Measurements from ENCODE around the gene SERPINA12. TPM values are rescaled to one million over a fixed set of nuclear protein-coding genes. Genes with fewer than 3 reads are reported as not detected.
A peak's percentile ranks its signal among the peaks of the same experiment; 100 is the strongest.

SERPINA12 gene
- total RNA-seq, 1 experiment from 2014 or later = not detected

- no peak overlapping the region for H2AK5ac ChIP-seq (ENCODE audit: insufficient read length, low read length)
These were observed 36.0 kb upstream of the SERPINA12 start for GRCh38 chr14:94545131-94545841.

More at GRCh38 chr14:94545131-94545841, 36.0 kb upstream of the SERPINA12 start:
- Histone ChIP-seq H3K56ac (ENCODE audit: insufficient read length, low read depth, low read length) (no peak overlapping the region), H2BK15ac (ENCODE audit: low read depth, low read length) (no peak overlapping the region), H3T11ph (ENCODE audit: low read length) (no peak overlapping the region), H3K79me2 (ENCODE audit: insufficient read depth, low read length) (no peaks in the 10 kb centered on the region), H3K4ac (ENCODE audit: low read depth, low read length) (no peak overlapping the region), H3K23me2 (ENCODE audit: insufficient read length, low read depth, low read length, poor library complexity, severe bottlenecking) (no peaks in the 10 kb centered on the region), H3K23ac (ENCODE audit: insufficient read length, low read depth, low read length) (no peak overlapping the region), H4K5ac (ENCODE audit: insufficient read length, low read depth, low read length) (no peak overlapping the region), H2AFZ (ENCODE audit: low read length) (no peak overlapping the region), H3K4me1 (ENCODE audit: insufficient read depth, low read length) (peaks cover 1% of the 10 kb centered on the region; the same call in 1 of the 2 replicates), H2BK20ac (ENCODE audit: low read depth, low read length, poor library complexity, severe bottlenecking) (no peak overlapping the region), H4K20me1 (ENCODE audit: control insufficient read depth, insufficient read depth, insufficient read length) (no peaks in the 10 kb centered on the region), H3K14ac (ENCODE audit: insufficient read depth, low read length) (no peak overlapping the region), H4K8ac (replicated peaks; ENCODE audit: insufficient read length, low read depth, low read length) (no peak overlapping the region), H3K27me3 (ENCODE audit: insufficient read depth, low read length) (no peaks in the 10 kb centered on the region), H3K27ac (ENCODE audit: insufficient read length, low read depth, low read length) (no peak overlapping the region), H3K18ac (ENCODE audit: insufficient read length, low read depth, low read length) (no peak overlapping the region), H3K9ac (ENCODE audit: extremely low read depth, insufficient read length, low read length) (no peak overlapping the region), H3K4me2 (ENCODE audit: insufficient read depth, insufficient read length, low read length) (no peak overlapping the region), H3K9me3 (ENCODE audit: control insufficient read depth, low read depth, low read length) (no peaks in the 10 kb centered on the region), H2BK12ac (ENCODE audit: insufficient read length, low read depth, low read length) (no peak overlapping the region), H2BK120ac (ENCODE audit: low read depth, low read length, poor library complexity, severe bottlenecking) (no peak overlapping the region), H4K91ac (ENCODE audit: insufficient read length, low read depth, low read length) (no peak overlapping the region), H3K79me1 (ENCODE audit: insufficient read depth, low read depth, low read length, poor library complexity, severe bottlenecking) (no peaks in the 10 kb centered on the region), H2BK5ac (ENCODE audit: insufficient read length, low read length) (no peak overlapping the region)
- TF ChIP-seq CTCF (conservative IDR thresholded peaks at IDR 0.05) = no peak
- peak; percentile 48 for DNase-seq
- H3K36me3 Mint-ChIP-seq (ENCODE audit: insufficient read depth in 1 of 3, low read depth in 3 of 3) = no peaks in the 10 kb centered on the region
- no CpG with 5 or more reads among the region's 15 CpGs for WGBS (ENCODE audit: extremely low coverage, insufficient read length, low lambda C conversion rate)
- H3K4me1 Mint-ChIP-seq = peaks cover 25 to 31% of the 10 kb centered on the region in 2 experiments
- no peak overlapping the region for H3K4me3 Mint-ChIP-seq
- no peaks in the 10 kb centered on the region; a peak in 1 of 5 replicates for H3K9me3 Mint-ChIP-seq
- H3K27me3 Mint-ChIP-seq (ENCODE audit: low read depth) = peaks cover 16% of the 10 kb centered on the region
- no peak overlapping the region for H3K27ac Mint-ChIP-seq

All from H9 (cell line).